Superior temporal gyrus (tissue), 1 donor: Measurements from ENCODE around the gene ODAM.
"Not testable (repeated sequence)": the region's sequence is repeated elsewhere in the genome, so short reads cannot be mapped to it uniquely, and the experiment has no call there.

Experiments used
- DNase-seq: peaks from one replicate; pipeline ENCODE4 v3.0.0-alpha.2; 2016; ENCODE audit errors: extremely low spot score

Gene ODAM

GRCh38 chr4:70195425-70195824 lies at the start of gene ODAM:
Gene ODAM, plus strand, starts transcription at chr4:70195725. Its CDS starts 819 bp downstream, at chr4:70196544.
- DNase-seq = no peak

- DNase-seq = no peak
These were observed 44.3 kb upstream of the ODAM start for GRCh38 chr4:70151271-70151670.

GRCh38 chr4:70152088-70152487 lies 43.4 kb upstream of the ODAM start:
- no peak for DNase-seq

GRCh38 chr4:70153937-70154336 lies 41.6 kb upstream of the ODAM start, which contains the start of gene PRR27:
Gene PRR27, plus strand, starts transcription at chr4:70154237. Its CDS starts 139 bp downstream, at chr4:70154376.
- DNase-seq = no peak

- no peak for DNase-seq
These were observed 36.9 kb upstream of the ODAM start for GRCh38 chr4:70158576-70158975.

GRCh38 chr4:70177090-70177489 lies 18.4 kb upstream of the ODAM start:
- DNase-seq = no peak

- no peak for DNase-seq
These were observed 17.4 kb upstream of the ODAM start for GRCh38 chr4:70178075-70178660.

GRCh38 chr4:70179811-70180210 lies 15.7 kb upstream of the ODAM start:
- DNase-seq = no peak

- DNase-seq = no peak
These were observed 13.7 kb upstream of the ODAM start for GRCh38 chr4:70181864-70182263.

GRCh38 chr4:70182517-70183167 lies 12.9 kb upstream of the ODAM start:
- no peak for DNase-seq

GRCh38 chr4:70183168-70183939 lies 12.2 kb upstream of the ODAM start:
- DNase-seq = peak; percentile 29

GRCh38 chr4:70183940-70184246 lies 11.6 kb upstream of the ODAM start:
- DNase-seq = no peak

- DNase-seq = no peak
These were observed 8.3 kb upstream of the ODAM start for GRCh38 chr4:70187216-70187615.

GRCh38 chr4:70190579-70190978 lies 4.9 kb upstream of the ODAM start:
- DNase-seq = no peak

- no peak for DNase-seq
These were observed 3.9 kb upstream of the ODAM start for GRCh38 chr4:70191647-70192046.

GRCh38 chr4:70192895-70193294 lies 2.6 kb upstream of the ODAM start:
- DNase-seq = no peak

GRCh38 chr4:70196857-70197256 lies 1.3 kb downstream of the ODAM start:
- DNase-seq = no peak

- DNase-seq = no peak
These were observed 2.3 kb downstream of the ODAM start for GRCh38 chr4:70197842-70198241.

GRCh38 chr4:70203601-70204000 lies 8.1 kb downstream of the ODAM start:
- DNase-seq = no peak

GRCh38 chr4:70212752-70213151 lies 17.2 kb downstream of the ODAM start:
- not testable (repeated sequence) for DNase-seq

- DNase-seq = not testable (repeated sequence)
These were observed 20.6 kb downstream of the ODAM start for GRCh38 chr4:70216109-70216508.

GRCh38 chr4:70216550-70216949 lies 21.0 kb downstream of the ODAM start:
- DNase-seq = not testable (repeated sequence)

GRCh38 chr4:70221389-70221788 lies 25.9 kb downstream of the ODAM start:
- not testable (repeated sequence) for DNase-seq
